Neural cell (in vitro differentiated cells): ENCODE data around the gene ANO8.

ENCODE experiments used
- CTCF ChIP-seq: fragments of 450-650 bp; IDR thresholded peaks from 2 replicates; pipeline ENCODE4 v1.5.1; 2014; ENCODE audit warnings: antibody characterized with exemption, mild to moderate bottlenecking, moderate library complexity; ENCODE audit not compliant: poor library complexity, severe bottlenecking
- EP300 ChIP-seq: fragments of 450-650 bp; conservative IDR thresholded peaks from 2 replicates; pipeline ENCODE4 v1.6.1; 2014; ENCODE audit warnings: antibody characterized with exemption, mild to moderate bottlenecking, moderate library complexity; ENCODE audit not compliant: poor library complexity, severe bottlenecking
- EZH2 ChIP-seq: fragments of 200-600, 300-800 bp; shearing (Covaris generic), sonication (generic); IDR thresholded peaks from 2 replicates; pipeline ENCODE4 v1.6.1; 2014; ENCODE audit warnings: antibody characterized with exemption, low read length, borderline replicate concordance, mild to moderate bottlenecking; ENCODE audit not compliant: insufficient read depth, poor library complexity, severe bottlenecking
- POLR2AphosphoS5 ChIP-seq: IDR thresholded peaks from 2 replicates; pipeline ENCODE4 v1.6.1; 2012
- RAD21 ChIP-seq: fragments of 450-650 bp; conservative IDR thresholded peaks from 2 replicates; pipeline ENCODE4 v1.6.1; 2014; ENCODE audit warnings: antibody characterized with exemption, mild to moderate bottlenecking, moderate library complexity
- REST ChIP-seq: IDR thresholded peaks from 2 replicates; pipeline ENCODE4 v1.6.1; 2012; ENCODE audit warnings: borderline replicate concordance
- SMC3 ChIP-seq: fragments of 450-650 bp; conservative IDR thresholded peaks from 2 replicates; pipeline ENCODE4 v1.6.1; 2014; ENCODE audit warnings: antibody characterized with exemption, mild to moderate bottlenecking, moderate library complexity; ENCODE audit not compliant: poor library complexity

- no peak for TF ChIP-seq EP300
- TF ChIP-seq CTCF: no peak
- no peak for TF ChIP-seq SMC3
- no peak for TF ChIP-seq EZH2
- no peak for TF ChIP-seq POLR2AphosphoS5
- TF ChIP-seq REST: no peak
- TF ChIP-seq RAD21: no peak
Observed at GRCh38 chr19:17281391-17282304, 53.0 kb downstream of the ANO8 start, which contains the start of gene ANKLE1.
